Gastroesophageal sphincter (tissue), 3 donors: Measurements from ENCODE around the gene SCLY.

Experiments used
- POLR2A ChIP-seq, 2 donors: fragments of 450-650 bp; IDR thresholded peaks; one replicate each; pipeline ENCODE4 v1.6.1; 2017; ENCODE audit warnings: antibody characterized with exemption in 2 of 2, mild to moderate bottlenecking in 2 of 2, moderate library complexity in 1 of 2
- POLR2AphosphoS5 ChIP-seq: sonication (generic); formaldehyde crosslinking; IDR thresholded peaks from one replicate; pipeline ENCODE4 v1.6.1; 2017; ENCODE audit warnings: antibody characterized with exemption
- TF ChIP-seq, protein P1 (sequence below), 4 experiments: fragments of 200-600 bp in 2 of 4; fragments of 450-650 bp in 2 of 4; sonication (generic) in 1 of 4; IDR thresholded peaks; one replicate each; pipeline ENCODE4 v1.5.1; 2017 to 2019; ENCODE audit warnings: antibody characterized with exemption in 4 of 4, mild to moderate bottlenecking in 2 of 4, moderate library complexity in 2 of 4

- TF ChIP-seq POLR2A (IDR thresholded peaks at IDR 0.05) (no peak), POLR2AphosphoS5 (no peak)
- TF ChIP-seq, protein P1, sequence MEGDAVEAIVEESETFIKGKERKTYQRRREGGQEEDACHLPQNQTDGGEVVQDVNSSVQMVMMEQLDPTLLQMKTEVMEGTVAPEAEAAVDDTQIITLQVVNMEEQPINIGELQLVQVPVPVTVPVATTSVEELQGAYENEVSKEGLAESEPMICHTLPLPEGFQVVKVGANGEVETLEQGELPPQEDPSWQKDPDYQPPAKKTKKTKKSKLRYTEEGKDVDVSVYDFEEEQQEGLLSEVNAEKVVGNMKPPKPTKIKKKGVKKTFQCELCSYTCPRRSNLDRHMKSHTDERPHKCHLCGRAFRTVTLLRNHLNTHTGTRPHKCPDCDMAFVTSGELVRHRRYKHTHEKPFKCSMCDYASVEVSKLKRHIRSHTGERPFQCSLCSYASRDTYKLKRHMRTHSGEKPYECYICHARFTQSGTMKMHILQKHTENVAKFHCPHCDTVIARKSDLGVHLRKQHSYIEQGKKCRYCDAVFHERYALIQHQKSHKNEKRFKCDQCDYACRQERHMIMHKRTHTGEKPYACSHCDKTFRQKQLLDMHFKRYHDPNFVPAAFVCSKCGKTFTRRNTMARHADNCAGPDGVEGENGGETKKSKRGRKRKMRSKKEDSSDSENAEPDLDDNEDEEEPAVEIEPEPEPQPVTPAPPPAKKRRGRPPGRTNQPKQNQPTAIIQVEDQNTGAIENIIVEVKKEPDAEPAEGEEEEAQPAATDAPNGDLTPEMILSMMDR (IDR thresholded peaks at IDR 0.05): no peak
Measured at GRCh38 chr2:238128534-238129001, 67.8 kb downstream of the SCLY start.
